ENCODE measurements around the gene HS1BP3. TPM values are rescaled to one million over a fixed set of nuclear protein-coding genes. Genes with fewer than 3 reads are reported as not detected.

Gene HS1BP3
- total RNA-seq, 2 experiments from 2014 or later = 13.8 to 14.8 TPM

DNA sequence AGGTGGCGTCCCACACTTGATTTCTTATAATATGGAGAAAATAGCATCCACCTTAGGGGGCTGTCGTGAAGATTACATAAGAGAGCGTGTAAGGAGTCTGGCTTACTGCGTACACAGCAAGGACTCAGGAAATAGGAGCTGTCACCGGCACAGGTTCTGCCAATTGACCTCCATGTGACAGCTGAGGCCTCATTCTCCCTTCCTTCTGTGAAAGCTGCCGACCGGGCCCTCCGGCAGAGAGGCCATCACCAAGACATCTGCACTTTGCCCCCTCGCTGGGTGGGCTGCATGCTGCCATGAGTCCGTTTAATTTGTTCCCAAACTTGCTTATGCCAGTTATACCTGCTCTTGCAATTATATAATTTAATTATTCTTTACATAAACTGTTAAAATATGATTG is 27.7 kb downstream of the HS1BP3 start:
- POLR2A ChIA-PET = no interaction called here
- H3K9me3 Mint-ChIP-seq = no peaks in the 10 kb centered on the region
- no peaks in the 10 kb centered on the region for H3K4me1 Mint-ChIP-seq
- H3K27me3 Mint-ChIP-seq = no peaks in the 10 kb centered on the region
- DNase-seq = no peak
- ATAC-seq (ENCODE audit: low read depth) = no peak
- H3K4me3 Mint-ChIP-seq = no peak overlapping the region
- H3K27ac Mint-ChIP-seq = no peak overlapping the region
- H3K36me3 Mint-ChIP-seq = no peaks in the 10 kb centered on the region

DNA sequence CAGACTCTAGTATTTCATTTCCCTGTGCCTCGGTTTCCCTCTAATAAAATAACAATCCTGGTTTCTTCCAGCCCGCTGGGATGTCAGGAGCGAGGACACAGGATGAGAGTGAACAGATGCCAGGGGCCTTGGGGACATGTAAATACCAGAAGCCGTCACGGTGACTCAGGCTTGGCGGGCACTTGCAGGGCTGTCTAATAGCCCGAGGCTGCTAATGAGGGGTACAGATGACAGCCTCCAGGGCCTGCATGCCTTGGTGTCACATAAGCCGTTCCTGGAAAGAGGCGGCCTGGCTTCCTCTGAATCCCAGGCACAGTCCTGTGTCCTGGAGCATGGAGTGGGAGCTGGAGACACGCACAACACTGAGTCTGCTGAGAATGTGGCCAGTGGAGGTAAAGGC is 28.2 kb downstream of the HS1BP3 start:
- Mint-ChIP-seq H3K27ac (no peak overlapping the region), H3K4me3 (no peak overlapping the region), H3K9me3 (no peaks in the 10 kb centered on the region), H3K36me3 (no peaks in the 10 kb centered on the region), H3K27me3 (no peaks in the 10 kb centered on the region), H3K4me1 (no peaks in the 10 kb centered on the region)
- DNase-seq (no peak), ATAC-seq (ENCODE audit: low read depth) (no peak)
- POLR2A ChIA-PET = no interaction called here

- Mint-ChIP-seq H3K27me3 (no peaks in the 10 kb centered on the region), H3K27ac (no peak overlapping the region), H3K36me3 (no peaks in the 10 kb centered on the region), H3K4me1 (no peaks in the 10 kb centered on the region), H3K4me3 (no peak overlapping the region), H3K9me3 (no peaks in the 10 kb centered on the region)
- ATAC-seq (ENCODE audit: low read depth) = no peak
- POLR2A ChIA-PET = no interaction called here
- peak; percentile 8 for DNase-seq
These were observed 28.6 kb downstream of the HS1BP3 start for GRCh38 chr2:20622296-20622686.

GRCh38 chr2:20621366-20622295 is 29.3 kb downstream of the HS1BP3 start:
- no peak for DNase-seq
- POLR2A ChIA-PET = no interaction called here
- Mint-ChIP-seq H3K9me3 (no peaks in the 10 kb centered on the region), H3K4me1 (no peaks in the 10 kb centered on the region), H3K27me3 (no peaks in the 10 kb centered on the region), H3K27ac (no peak overlapping the region), H3K4me3 (no peak overlapping the region), H3K36me3 (no peaks in the 10 kb centered on the region)
- no peak for ATAC-seq (ENCODE audit: low read depth)

DNA sequence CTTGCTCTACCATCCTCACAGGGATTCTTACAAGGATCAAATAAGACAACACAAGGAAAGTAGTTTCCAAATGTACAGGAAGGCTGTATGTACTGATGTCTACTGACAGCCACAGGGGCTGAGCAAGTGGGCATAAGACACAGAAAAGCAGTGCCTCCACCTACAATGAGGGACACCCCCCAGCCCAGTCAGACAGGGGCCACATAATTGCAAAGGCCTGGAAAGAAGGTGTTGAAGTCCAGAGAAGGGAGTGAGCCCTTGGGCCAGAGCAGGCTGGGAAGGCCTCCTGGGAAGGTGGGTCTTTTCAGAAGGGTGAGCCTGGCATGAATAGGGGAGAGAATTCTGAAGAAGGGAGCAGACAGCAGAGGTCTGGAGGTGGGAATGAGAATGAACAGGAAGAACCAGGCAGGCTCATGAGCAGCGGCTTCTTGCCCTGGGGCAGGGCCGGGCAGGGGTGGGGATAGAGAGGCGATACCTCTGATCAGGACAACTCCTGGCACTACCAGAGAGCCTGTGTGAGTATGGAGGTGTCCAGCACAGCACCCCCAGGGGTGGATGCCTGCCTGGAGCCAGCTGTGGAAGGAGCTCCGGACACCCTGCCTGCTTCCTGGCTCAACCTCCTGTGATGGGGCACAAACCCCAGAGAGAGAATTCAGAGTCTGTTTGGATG is 30.1 kb downstream of the HS1BP3 start:
- DNase-seq (no peak), ATAC-seq (ENCODE audit: low read depth) (no peak)
- Mint-ChIP-seq H3K4me3 (no peak overlapping the region), H3K27ac (no peak overlapping the region), H3K4me1 (no peaks in the 10 kb centered on the region), H3K36me3 (no peaks in the 10 kb centered on the region), H3K9me3 (no peaks in the 10 kb centered on the region), H3K27me3 (no peaks in the 10 kb centered on the region)
- POLR2A ChIA-PET = no interaction called here

GRCh38 chr2:20620271-20620681 is 30.6 kb downstream of the HS1BP3 start:
- POLR2A ChIA-PET = no interaction called here
- DNase-seq = no peak

GRCh38 chr2:20619624-20620024 is 31.3 kb downstream of the HS1BP3 start:
- POLR2A ChIA-PET = no interaction called here
- ATAC-seq (ENCODE audit: low read depth) = no peak
- DNase-seq = no peak
- H3K4me3 Mint-ChIP-seq = no peak overlapping the region
- H3K9me3 Mint-ChIP-seq = no peaks in the 10 kb centered on the region
- H3K27me3 Mint-ChIP-seq = no peaks in the 10 kb centered on the region
- no peaks in the 10 kb centered on the region for H3K36me3 Mint-ChIP-seq
- H3K4me1 Mint-ChIP-seq = no peaks in the 10 kb centered on the region
- no peak overlapping the region for H3K27ac Mint-ChIP-seq

More at GRCh38 chr2:20620271-20620681, 30.6 kb downstream of the HS1BP3 start:
- ATAC-seq (ENCODE audit: low read depth) = no peak
- no peaks in the 10 kb centered on the region for H3K27me3 Mint-ChIP-seq
- H3K27ac Mint-ChIP-seq = no peak overlapping the region
- no peaks in the 10 kb centered on the region for H3K36me3 Mint-ChIP-seq
- H3K9me3 Mint-ChIP-seq = no peaks in the 10 kb centered on the region
- H3K4me3 Mint-ChIP-seq = no peak overlapping the region
- H3K4me1 Mint-ChIP-seq = no peaks in the 10 kb centered on the region

DNA sequence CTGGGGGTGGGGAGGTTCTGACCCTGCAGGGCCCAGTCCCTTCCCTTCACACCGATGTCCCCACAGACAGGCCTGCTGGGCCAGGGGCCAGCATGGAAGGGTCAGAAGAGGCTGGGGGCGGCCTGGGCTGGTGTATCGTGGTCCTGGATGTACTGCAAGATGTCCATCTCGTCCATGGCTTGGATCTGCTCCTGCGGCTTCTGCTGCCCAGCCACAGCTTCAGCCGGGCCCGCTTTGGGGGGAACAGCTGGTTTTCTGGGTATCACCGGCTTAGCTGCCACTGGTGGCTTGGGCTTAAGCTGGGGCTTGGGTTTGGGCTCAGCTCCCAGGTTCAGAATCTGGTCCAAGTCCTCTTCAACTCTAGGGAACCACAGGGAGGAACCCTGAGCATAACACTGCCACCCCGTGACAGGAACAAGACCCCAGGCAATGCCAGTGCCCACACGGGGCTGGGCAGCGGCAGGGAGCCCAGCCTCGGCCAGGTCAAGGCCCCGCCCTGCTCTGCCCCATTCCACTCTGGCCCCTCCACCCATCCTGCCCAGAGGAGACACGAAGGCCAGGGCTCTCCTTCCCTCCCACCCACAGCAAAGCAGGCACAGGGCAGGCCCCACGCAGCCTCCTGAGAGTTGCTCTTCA is 31.9 kb downstream of the HS1BP3 start:
- Mint-ChIP-seq H3K4me1 (no peaks in the 10 kb centered on the region), H3K36me3 (no peaks in the 10 kb centered on the region), H3K9me3 (no peaks in the 10 kb centered on the region), H3K27me3 (no peaks in the 10 kb centered on the region), H3K27ac (no peak overlapping the region), H3K4me3 (no peak overlapping the region)
- no peak for ATAC-seq (ENCODE audit: low read depth)
- POLR2A ChIA-PET = no interaction called here
- no peak for DNase-seq

- no peak overlapping the region for H3K27ac Mint-ChIP-seq
- no peak for ATAC-seq (ENCODE audit: low read depth)
- no peaks in the 10 kb centered on the region for H3K9me3 Mint-ChIP-seq
- no peak for DNase-seq
- H3K36me3 Mint-ChIP-seq = no peaks in the 10 kb centered on the region
- H3K4me1 Mint-ChIP-seq = no peaks in the 10 kb centered on the region
- H3K4me3 Mint-ChIP-seq = no peak overlapping the region
- no peaks in the 10 kb centered on the region for H3K27me3 Mint-ChIP-seq
- POLR2A ChIA-PET = no interaction called here
These were observed 32.4 kb downstream of the HS1BP3 start for GRCh38 chr2:20618468-20618885.

- DNase-seq (no peak), ATAC-seq (ENCODE audit: low read depth) (no peak)
- Mint-ChIP-seq H3K4me3 (no peak overlapping the region), H3K27ac (no peak overlapping the region), H3K27me3 (no peaks in the 10 kb centered on the region), H3K36me3 (no peaks in the 10 kb centered on the region), H3K9me3 (no peaks in the 10 kb centered on the region), H3K4me1 (no peaks in the 10 kb centered on the region)
- POLR2A ChIA-PET = no interaction called here
These were observed 32.9 kb downstream of the HS1BP3 start for GRCh38 chr2:20617892-20618467.

- Mint-ChIP-seq H3K36me3 (no peaks in the 10 kb centered on the region), H3K27ac (no peak overlapping the region), H3K9me3 (no peaks in the 10 kb centered on the region), H3K27me3 (peaks cover 3% of the 10 kb centered on the region), H3K4me3 (no peak overlapping the region), H3K4me1 (no peaks in the 10 kb centered on the region)
- DNase-seq (no peak), ATAC-seq (ENCODE audit: low read depth) (no peak)
- POLR2A ChIA-PET = no interaction called here
These were observed 33.8 kb downstream of the HS1BP3 start for GRCh38 chr2:20617081-20617575.

GRCh38 chr2:20616341-20616871 is 34.5 kb downstream of the HS1BP3 start:
- Mint-ChIP-seq H3K4me1 (no peaks in the 10 kb centered on the region), H3K4me3 (no peak overlapping the region), H3K27me3 (peaks cover 3% of the 10 kb centered on the region), H3K27ac (no peak overlapping the region), H3K36me3 (no peaks in the 10 kb centered on the region), H3K9me3 (no peaks in the 10 kb centered on the region)
- POLR2A ChIA-PET = no interaction called here
- ATAC-seq (ENCODE audit: low read depth) (no peak), DNase-seq (no peak)

DNA sequence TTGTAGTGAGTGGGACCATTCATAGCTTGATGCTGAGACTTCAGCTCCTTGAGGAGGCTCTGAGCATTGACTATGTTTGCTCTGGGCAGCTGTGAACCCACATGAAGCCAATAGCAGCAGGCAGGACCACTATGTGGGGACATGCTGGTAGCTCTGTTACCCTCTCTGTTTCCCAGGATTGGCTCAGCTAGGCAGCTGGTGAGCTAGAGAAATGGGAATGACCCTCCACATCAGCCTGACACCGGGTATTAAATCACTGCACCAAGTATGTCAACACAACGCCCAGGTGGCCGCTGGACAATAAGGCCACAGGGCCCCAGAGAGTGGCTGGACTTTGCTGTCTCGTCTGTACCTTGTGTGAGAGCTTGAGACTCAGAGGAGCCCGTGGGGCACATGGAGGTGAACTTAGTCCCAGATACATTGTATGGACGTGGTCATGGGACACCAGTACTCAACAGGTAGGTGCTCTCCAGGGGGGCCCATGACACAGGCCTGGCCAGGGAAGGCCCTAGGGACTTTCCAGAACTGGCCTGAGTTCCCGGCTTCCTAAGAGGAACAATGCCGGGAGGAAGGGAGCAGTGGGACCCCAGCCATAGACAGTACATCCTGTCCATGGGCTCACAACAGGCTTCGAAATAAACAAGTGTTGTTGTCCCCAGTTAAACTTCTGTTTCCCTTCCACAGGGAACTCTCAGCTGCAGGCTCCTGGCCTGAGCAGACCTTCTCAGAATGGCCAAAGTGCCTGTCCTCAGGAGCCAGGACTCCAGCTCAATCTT is 35.2 kb downstream of the HS1BP3 start:
- peaks cover 3% of the 10 kb centered on the region for H3K27me3 Mint-ChIP-seq
- no peaks in the 10 kb centered on the region for H3K9me3 Mint-ChIP-seq

More for the DNA sequence above, 35.2 kb downstream of the HS1BP3 start:
- DNase-seq = no peak
- no peak overlapping the region for H3K4me3 Mint-ChIP-seq
- no peak for ATAC-seq (ENCODE audit: low read depth)
- H3K4me1 Mint-ChIP-seq = no peaks in the 10 kb centered on the region
- H3K36me3 Mint-ChIP-seq = no peaks in the 10 kb centered on the region
- POLR2A ChIA-PET = no interaction called here
- no peak overlapping the region for H3K27ac Mint-ChIP-seq
